ENCODE data around the gene PDE4D.

PDE4D gene

DNA sequence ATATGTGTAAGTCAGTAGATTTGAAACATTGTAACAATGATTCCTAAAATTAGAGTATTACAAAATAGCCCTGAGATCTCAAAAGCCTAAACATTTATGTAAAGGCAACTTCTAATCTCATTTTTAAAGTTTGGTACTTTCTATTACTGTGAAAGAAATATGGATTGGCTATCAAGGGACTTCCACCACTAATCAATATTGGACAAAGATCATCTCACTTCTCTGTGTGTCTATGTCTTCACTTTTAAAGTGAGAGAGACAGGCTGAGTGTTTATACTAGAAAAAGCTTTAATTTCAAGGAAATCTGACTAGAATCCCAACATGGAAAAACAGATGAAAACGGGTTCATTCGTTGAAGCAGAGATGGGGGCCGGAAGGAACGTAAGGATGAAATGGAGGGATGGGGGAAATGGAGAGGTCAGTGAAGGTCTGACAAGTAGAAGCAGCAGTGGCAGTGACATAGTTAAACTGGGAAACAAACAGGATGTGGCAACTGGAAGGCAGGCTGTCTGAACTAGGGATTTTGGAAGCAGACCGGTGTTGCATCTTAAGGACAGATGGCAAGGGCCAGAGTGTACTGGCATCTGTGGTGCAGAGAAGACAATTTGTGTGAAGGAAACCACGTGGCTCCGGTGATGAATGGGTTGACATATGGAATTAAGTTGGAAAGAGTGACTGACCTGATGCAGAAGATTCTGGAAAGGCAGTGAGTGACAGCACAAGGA lies 60.8 kb downstream of the PDE4D start:
- no peak for DNase-seq (ENCODE audit: low spot score)

DNA sequence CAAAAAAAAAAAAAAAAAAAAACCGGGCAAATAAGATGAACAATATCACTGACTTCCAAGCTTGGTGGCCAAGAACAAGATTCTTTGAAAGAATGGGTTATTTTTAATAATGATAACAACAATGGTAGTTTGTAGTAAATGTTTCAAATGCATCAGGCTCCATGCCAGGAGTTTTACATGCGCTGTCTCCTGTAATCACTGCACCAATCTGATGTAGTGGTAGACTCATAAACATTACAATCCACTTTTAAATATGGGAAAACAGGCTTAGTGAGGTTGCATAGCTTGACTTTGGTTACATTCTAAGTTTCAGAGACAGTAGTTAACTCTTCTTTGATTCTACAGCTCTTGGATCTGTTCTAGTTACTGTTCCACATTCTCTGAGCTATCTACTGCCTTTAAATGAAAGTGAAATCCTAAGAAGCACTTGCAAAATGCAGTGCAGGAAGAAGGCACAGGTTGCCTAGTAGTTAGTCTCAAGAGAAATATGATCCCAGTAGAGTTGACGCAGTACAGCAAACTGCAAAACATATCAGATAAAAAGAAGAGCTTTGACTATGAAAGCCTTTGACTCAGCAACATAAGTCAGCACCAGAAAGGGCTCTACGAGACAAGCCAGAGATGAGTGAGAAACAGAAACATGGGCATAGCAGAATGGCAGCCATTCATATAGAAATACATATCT lies 62.1 kb downstream of the PDE4D start:
- H3K27ac ChIP-seq: no peak overlapping the region
- no peak overlapping the region for H3K4me3 ChIP-seq
- DNase-seq (ENCODE audit: low spot score): no peak
- TF ChIP-seq CTCF (IDR thresholded peaks at IDR 0.05): no peak

More for the DNA sequence above, 60.8 kb downstream of the PDE4D start:
- no peak for TF ChIP-seq CTCF (IDR thresholded peaks at IDR 0.05)
- Histone ChIP-seq H3K27ac (no peak overlapping the region), H3K4me3 (no peak overlapping the region)

DNA sequence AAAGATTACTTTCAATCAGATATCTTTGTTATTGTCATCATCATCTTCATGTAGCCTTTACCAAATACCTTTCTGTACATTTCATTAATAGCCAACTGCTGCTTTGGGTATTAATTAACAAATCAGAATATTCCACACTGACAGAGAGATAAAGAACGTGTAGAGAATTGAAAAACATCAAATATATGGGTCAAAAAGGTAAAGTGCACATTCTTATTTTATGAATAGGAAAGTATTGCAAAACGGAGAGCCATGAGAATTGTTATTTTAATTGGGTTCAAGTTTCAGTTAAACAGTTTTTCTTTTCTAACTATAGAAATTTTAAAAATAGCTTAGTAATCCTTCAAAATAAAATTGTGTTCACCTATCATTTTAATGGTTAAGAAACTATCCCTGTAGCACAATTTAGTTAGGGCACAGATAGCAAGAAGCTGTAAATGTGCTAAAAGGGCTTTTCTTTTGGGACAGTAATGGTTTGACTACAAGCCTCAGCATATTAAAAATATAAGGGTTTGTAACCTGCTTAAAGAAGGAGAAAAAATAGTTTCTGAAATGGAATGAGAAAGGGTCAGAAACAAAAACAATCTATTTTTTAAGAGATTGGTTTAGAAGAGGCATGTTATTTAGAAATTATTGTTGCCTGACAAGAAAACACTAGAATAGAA lies 62.9 kb downstream of the PDE4D start:
- H3K27ac ChIP-seq: no peak overlapping the region
- DNase-seq (ENCODE audit: low spot score): no peak
- no peak overlapping the region for H3K4me3 ChIP-seq
- TF ChIP-seq CTCF (IDR thresholded peaks at IDR 0.05): no peak

DNA sequence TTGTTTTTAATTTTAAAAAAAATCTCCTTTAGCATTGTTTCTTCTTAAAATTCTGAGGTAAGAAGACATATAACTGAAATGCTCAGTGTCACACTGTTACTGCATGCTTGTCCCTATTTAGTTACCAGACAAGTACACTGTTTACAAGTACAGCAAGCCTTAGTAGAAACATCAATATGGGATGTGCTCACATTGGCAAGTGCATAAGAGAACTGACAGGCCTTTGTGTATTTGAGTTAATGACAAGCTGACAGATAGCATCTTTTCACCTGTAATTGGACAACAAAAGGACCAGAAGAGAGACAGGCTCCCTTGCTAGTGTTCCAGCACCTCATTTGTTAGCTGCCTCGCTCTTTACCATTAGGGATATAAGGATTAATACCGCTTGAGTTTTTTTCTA lies 63.6 kb downstream of the PDE4D start:
- TF ChIP-seq CTCF (IDR thresholded peaks at IDR 0.05): no peak
- DNase-seq (ENCODE audit: low spot score): no peak

GRCh38 chr5:59829386-59829785 lies 64.1 kb downstream of the PDE4D start:
- DNase-seq (ENCODE audit: low spot score): no peak
- Histone ChIP-seq H3K27ac (no peak overlapping the region), H3K4me3 (no peak overlapping the region)
- TF ChIP-seq CTCF (IDR thresholded peaks at IDR 0.05): no peak

More for the DNA sequence above, 63.6 kb downstream of the PDE4D start:
- H3K27ac ChIP-seq: no peak overlapping the region
- H3K4me3 ChIP-seq: no peak overlapping the region

DNA sequence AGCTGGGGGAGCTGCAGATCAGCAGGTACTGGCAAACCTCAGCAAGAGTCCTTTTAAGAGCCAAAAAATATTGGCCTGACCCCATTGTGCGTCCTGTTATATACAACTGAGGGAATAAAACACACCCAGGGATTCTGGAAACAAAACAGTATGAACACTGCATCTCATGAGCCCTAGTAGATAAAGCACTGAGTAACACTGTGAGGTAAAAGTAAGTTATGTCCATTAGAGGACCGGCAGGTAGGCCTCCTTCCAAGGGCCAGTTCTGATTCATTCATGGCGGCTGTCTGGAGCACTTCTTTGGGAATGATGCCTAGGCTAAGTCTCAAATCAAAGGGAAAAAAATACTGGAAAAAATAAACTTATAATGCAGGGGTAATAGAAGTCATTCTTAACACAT lies 64.9 kb downstream of the PDE4D start:
- Histone ChIP-seq H3K27ac (no peak overlapping the region), H3K4me3 (no peak overlapping the region)
- TF ChIP-seq CTCF (IDR thresholded peaks at IDR 0.05): no peak
- no peak for DNase-seq (ENCODE audit: low spot score)
